ENCODE results near the gene UTS2B. TPM values are rescaled to one million over a fixed set of nuclear protein-coding genes. Genes with fewer than 3 reads are reported as not detected.
"Not testable (repeated sequence)": the region's sequence is repeated elsewhere in the genome, so short reads cannot be mapped to it uniquely, and the experiment has no call there.

The UTS2B gene
- total RNA-seq, 1 experiment from 2014 or later: 0.57 TPM

- no peak for DNase-seq (ENCODE audit: extremely low read depth, low read depth)
Measured at GRCh38 chr3:191253089-191253799, 77.1 kb downstream of the UTS2B start.

- no peak for DNase-seq (ENCODE audit: extremely low read depth, low read depth)
Measured at GRCh38 chr3:191246630-191247029, 83.7 kb downstream of the UTS2B start.

GRCh38 chr3:191246034-191246433 is 84.3 kb downstream of the UTS2B start:
- not testable (repeated sequence) for DNase-seq (ENCODE audit: extremely low read depth, low read depth)

GRCh38 chr3:191244242-191244867 is 86.0 kb downstream of the UTS2B start:
- DNase-seq (ENCODE audit: extremely low read depth, low read depth): peak; percentile 6

GRCh38 chr3:191240486-191240885 is 89.8 kb downstream of the UTS2B start:
- DNase-seq (ENCODE audit: extremely low read depth, low read depth): no peak

- DNase-seq (ENCODE audit: extremely low read depth, low read depth): no peak
Measured at GRCh38 chr3:191239407-191240031, 90.8 kb downstream of the UTS2B start.

- DNase-seq (ENCODE audit: extremely low read depth, low read depth): no peak
Measured at GRCh38 chr3:191238321-191238817, 92.0 kb downstream of the UTS2B start.

GRCh38 chr3:191237047-191237882 is 93.1 kb downstream of the UTS2B start:
- DNase-seq (ENCODE audit: extremely low read depth, low read depth): no peak

- DNase-seq (ENCODE audit: extremely low read depth, low read depth): no peak
Measured at GRCh38 chr3:191236646-191237045, 93.7 kb downstream of the UTS2B start.

- no peak for DNase-seq (ENCODE audit: extremely low read depth, low read depth)
Measured at GRCh38 chr3:191235331-191236314, 94.7 kb downstream of the UTS2B start.

- no peak for DNase-seq (ENCODE audit: extremely low read depth, low read depth)
Measured at GRCh38 chr3:191234216-191234615, 96.1 kb downstream of the UTS2B start.

GRCh38 chr3:191227541-191227940 is 102.8 kb downstream of the UTS2B start:
- no peak for DNase-seq (ENCODE audit: extremely low read depth, low read depth)

- no peak for DNase-seq (ENCODE audit: extremely low read depth, low read depth)
Measured at GRCh38 chr3:191221638-191222037, 108.7 kb downstream of the UTS2B start.

- DNase-seq (ENCODE audit: extremely low read depth, low read depth): no peak
Measured at GRCh38 chr3:191220908-191221307, 109.4 kb downstream of the UTS2B start.

GRCh38 chr3:191217301-191217700 is 113.0 kb downstream of the UTS2B start:
- DNase-seq (ENCODE audit: extremely low read depth, low read depth): no peak

Other genes with a start within 250 kb of the UTS2B start
- not detected in 2 replicates for gene OSTN, start 131.3 kb downstream of the UTS2B start, total RNA-seq (2014; rRNA removed; shearing (Covaris generic))
- gene CCDC50, start 1.1 kb downstream of the UTS2B start, total RNA-seq (2014; rRNA removed; shearing (Covaris generic)): 56.9 and 60.3 TPM in 2 replicates
- not detected in 2 replicates for gene PYDC2, start 130.6 kb upstream of the UTS2B start, total RNA-seq (2014; rRNA removed; shearing (Covaris generic))